Smooth muscle cell (in vitro differentiated cells): ENCODE measurements around the gene CASKIN2. TPM values are rescaled to one million over a fixed set of nuclear protein-coding genes. Genes with fewer than 3 reads are reported as not detected.

Experiments
- DNase-seq: peaks from one replicate; lab custom pipeline; 2025; ENCODE audit not compliant: unreplicated experiment; lab: John Stamatoyannopoulos, UW
- H2AFZ ChIP-seq: fragments of 200-600 bp; sonication (generic); 2 replicates; pipeline ENCODE4 v1.6.0; 2016; ENCODE audit warnings: antibody characterized with exemption, low read depth, mild to moderate bottlenecking
- H3F3A ChIP-seq: fragments of 200-600 bp; sonication (generic); 2 replicates; pipeline ENCODE4 v1.6.0; 2017; ENCODE audit warnings: antibody characterized with exemption, low read depth
- H3K27ac ChIP-seq: fragments of 200-600 bp; sonication (generic); 2 replicates; pipeline ENCODE4 v1.5.1; 2016; ENCODE audit warnings: low read depth, mild to moderate bottlenecking
- H3K27me3 ChIP-seq: fragments of 200-600 bp; sonication (generic); 2 replicates; pipeline ENCODE4 v1.6.1; 2016; ENCODE audit warnings: low read depth, mild to moderate bottlenecking
- H3K36me3 ChIP-seq: fragments of 200-600 bp; sonication (generic); 2 replicates; pipeline ENCODE4 v1.5.1; 2016; ENCODE audit warnings: low read depth
- H3K4me1 ChIP-seq: fragments of 200-600 bp; sonication (generic); 2 replicates; pipeline ENCODE4 v1.5.1; 2016; ENCODE audit warnings: low read depth
- H3K4me2 ChIP-seq: fragments of 200-600 bp; sonication (generic); 2 replicates; pipeline ENCODE4 v1.6.0; 2016; ENCODE audit warnings: mild to moderate bottlenecking
- H3K4me3 ChIP-seq: fragments of 200-600 bp; sonication (generic); 2 replicates; pipeline ENCODE4 v1.5.1; 2016; ENCODE audit warnings: mild to moderate bottlenecking
- H3K79me2 ChIP-seq: fragments of 200-600 bp; sonication (generic); 2 replicates; pipeline ENCODE4 v1.6.0; 2016; ENCODE audit warnings: low read depth, mild to moderate bottlenecking
- H3K9ac ChIP-seq: fragments of 200-600 bp; sonication (generic); 2 replicates; pipeline ENCODE4 v1.6.0; 2016; ENCODE audit warnings: low read depth
- H3K9me3 ChIP-seq: fragments of 200-600 bp; sonication (generic); replicated peaks from 2 replicates; pipeline ENCODE4 v1.5.1; 2016; ENCODE audit warnings: low read depth
- H4K20me1 ChIP-seq: fragments of 200-600 bp; sonication (generic); 2 replicates; pipeline ENCODE4 v1.6.0; 2016; ENCODE audit warnings: low read depth
- CTCF ChIP-seq: fragments of 200-600 bp; sonication (generic); IDR thresholded peaks from 2 replicates; pipeline ENCODE4 v1.5.1; 2017; ENCODE audit warnings: borderline replicate concordance, mild to moderate bottlenecking, antibody characterized with exemption; ENCODE audit not compliant: insufficient read depth, poor library complexity, severe bottlenecking
- WGBS: methylation state at CpG from one replicate; pipeline ENCODE4 v1.1.7; 2016; ENCODE audit warnings: low lambda C conversion rate; 5-methylcytosine and 5-hydroxymethylcytosine counted together
- polyA plus RNA-seq: library from polyadenylated mRNA; unstranded; fragments of >200 nt; fragmentation: Nextera tagmentation; extraction: Ambion mirVana; gene quantifications from 2 replicates; pipeline ENCODE4 v1.2.1, GENCODE V29; 2016
- total RNA-seq: library from RNA; depleted of rRNA; stranded (reverse); fragments of >200 nt; gene quantifications from 2 replicates; pipeline ENCODE4 v1.2.3, GENCODE V29; 2014

The CASKIN2 gene
- total and polyA plus RNA-seq, 2 experiments from 2014 or later, result 2.6 to 8.0 TPM

DNA sequence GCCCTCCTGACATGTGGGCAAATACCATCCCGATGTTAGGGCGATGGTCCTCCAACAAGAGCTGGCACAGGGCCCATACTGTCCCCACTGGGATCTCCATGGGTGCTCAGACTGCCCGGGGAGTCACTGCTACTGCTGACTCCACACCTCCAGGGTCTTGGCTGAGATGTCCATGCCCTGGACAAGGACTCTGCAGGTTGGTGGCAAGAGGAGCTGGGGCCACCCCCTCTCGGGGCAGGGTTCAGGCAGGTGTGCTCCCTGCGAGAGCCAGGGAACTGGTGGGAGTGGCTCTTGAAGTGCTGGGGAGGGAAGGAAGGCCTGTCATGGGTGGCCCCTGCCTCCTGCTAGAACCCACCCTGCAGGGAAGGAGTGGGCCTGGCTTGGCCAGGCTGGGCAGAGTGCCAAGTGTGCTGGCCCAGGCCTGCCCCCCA is 6.4 kb downstream of the CASKIN2 start:
- Histone ChIP-seq H3K4me3 (no peak overlapping the region), H3K36me3 (no peaks in the 10 kb centered on the region), H3K9me3 (no peaks in the 10 kb centered on the region), H3F3A (no peaks in the 10 kb centered on the region), H3K27me3 (no peaks in the 10 kb centered on the region), H3K27ac (no peak overlapping the region), H3K4me2 (no peak overlapping the region), H2AFZ (no peak overlapping the region), H4K20me1 (peaks cover 66% of the 10 kb centered on the region), H3K9ac (no peak overlapping the region), H3K4me1 (peaks cover 3% of the 10 kb centered on the region), H3K79me2 (peaks cover 6% of the 10 kb centered on the region)
- WGBS, result 88% methylated on average over 5 of the region's 5 CpGs
- no peak for TF ChIP-seq CTCF
- no peak for DNase-seq

GRCh38 chr17:75507733-75508719 is 7.3 kb downstream of the CASKIN2 start:
- Histone ChIP-seq H3K36me3 (no peaks in the 10 kb centered on the region), H3K79me2 (no peaks in the 10 kb centered on the region), H3K4me1 (no peaks in the 10 kb centered on the region), H3K27me3 (no peaks in the 10 kb centered on the region), H3K9me3 (no peaks in the 10 kb centered on the region), H3K4me2 (no peak overlapping the region), H3K9ac (no peak overlapping the region), H4K20me1 (peaks cover 57% of the 10 kb centered on the region), H3K4me3 (no peak overlapping the region), H3F3A (no peaks in the 10 kb centered on the region), H2AFZ (no peak overlapping the region), H3K27ac (no peak overlapping the region)
- TF ChIP-seq CTCF, result no peak
- 92% methylated on average over 23 of the region's 27 CpGs for WGBS
- no peak for DNase-seq

GRCh38 chr17:75506888-75507287 is 8.4 kb downstream of the CASKIN2 start:
- H3K9ac ChIP-seq, result no peak overlapping the region
- H3K79me2 ChIP-seq, result no peaks in the 10 kb centered on the region
- H3F3A ChIP-seq, result no peaks in the 10 kb centered on the region
- WGBS, result 97% methylated on average over 20 of the region's 20 CpGs
- H3K27ac ChIP-seq, result no peak overlapping the region
- H4K20me1 ChIP-seq, result peaks cover 45% of the 10 kb centered on the region
- no peaks in the 10 kb centered on the region for H3K4me1 ChIP-seq
- no peak overlapping the region for H3K4me3 ChIP-seq
- H2AFZ ChIP-seq, result no peak overlapping the region
- no peak for TF ChIP-seq CTCF
- no peak overlapping the region for H3K4me2 ChIP-seq
- H3K9me3 ChIP-seq, result no peaks in the 10 kb centered on the region
- H3K36me3 ChIP-seq, result no peaks in the 10 kb centered on the region
- DNase-seq, result no peak
- no peaks in the 10 kb centered on the region for H3K27me3 ChIP-seq
